ENCODE data around the gene SPATA3.

SPATA3 gene

DNA sequence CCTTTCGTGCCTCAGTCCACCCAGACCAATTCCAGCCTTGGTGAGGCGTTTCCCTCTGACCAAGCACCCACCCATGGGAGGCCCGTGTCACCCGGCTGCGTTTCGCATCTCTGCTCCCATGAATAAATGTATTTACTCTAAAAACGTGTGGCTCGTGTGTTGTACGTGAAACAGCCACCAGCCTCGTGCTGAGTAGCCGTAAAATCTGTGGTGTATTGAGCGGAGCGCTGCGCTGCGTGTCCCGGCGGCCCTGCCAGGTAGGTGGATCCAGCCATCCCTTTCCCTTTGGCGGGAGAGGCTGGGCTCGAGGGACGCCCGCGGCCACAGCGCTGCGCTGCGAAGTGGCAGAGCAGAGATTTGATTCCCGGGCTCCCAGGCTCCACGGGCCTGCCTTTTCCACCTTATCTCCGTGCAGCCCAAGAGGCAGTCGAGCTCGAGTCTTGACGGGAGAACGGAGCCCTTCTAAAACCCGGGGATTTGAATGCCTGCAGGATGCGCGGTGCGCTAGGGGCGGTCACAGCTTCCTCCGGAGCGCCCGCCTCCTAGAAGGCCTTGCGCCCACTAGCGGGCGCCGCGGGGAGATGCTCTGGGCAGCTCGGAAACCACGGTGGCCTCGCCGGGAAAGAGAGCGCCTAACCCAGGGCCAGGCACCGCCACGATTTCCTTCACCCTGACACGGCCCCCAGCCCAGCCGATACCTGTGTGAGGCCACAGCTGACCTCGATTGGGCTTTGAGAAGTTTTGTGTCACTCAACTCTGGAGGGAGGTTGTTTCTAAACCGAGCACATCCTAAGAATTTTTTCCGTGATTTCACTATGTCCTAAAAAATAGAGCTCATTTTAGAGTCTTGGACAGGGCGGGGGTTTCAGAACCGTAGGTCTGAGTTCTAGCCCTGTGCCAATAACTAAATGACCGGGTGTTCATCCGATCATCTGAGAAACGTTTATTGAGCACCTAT is 56.9 kb downstream of the SPATA3 start:
- TF ChIP-seq EZH2phosphoT487 (IDR thresholded peaks at IDR 0.05; ENCODE audit: low read length) (no peak), EZH2 (optimal IDR thresholded peaks at IDR 0.05; ENCODE audit: low read depth, low read length) (no peak)
- TF ChIP-seq, protein P1, sequence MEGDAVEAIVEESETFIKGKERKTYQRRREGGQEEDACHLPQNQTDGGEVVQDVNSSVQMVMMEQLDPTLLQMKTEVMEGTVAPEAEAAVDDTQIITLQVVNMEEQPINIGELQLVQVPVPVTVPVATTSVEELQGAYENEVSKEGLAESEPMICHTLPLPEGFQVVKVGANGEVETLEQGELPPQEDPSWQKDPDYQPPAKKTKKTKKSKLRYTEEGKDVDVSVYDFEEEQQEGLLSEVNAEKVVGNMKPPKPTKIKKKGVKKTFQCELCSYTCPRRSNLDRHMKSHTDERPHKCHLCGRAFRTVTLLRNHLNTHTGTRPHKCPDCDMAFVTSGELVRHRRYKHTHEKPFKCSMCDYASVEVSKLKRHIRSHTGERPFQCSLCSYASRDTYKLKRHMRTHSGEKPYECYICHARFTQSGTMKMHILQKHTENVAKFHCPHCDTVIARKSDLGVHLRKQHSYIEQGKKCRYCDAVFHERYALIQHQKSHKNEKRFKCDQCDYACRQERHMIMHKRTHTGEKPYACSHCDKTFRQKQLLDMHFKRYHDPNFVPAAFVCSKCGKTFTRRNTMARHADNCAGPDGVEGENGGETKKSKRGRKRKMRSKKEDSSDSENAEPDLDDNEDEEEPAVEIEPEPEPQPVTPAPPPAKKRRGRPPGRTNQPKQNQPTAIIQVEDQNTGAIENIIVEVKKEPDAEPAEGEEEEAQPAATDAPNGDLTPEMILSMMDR (IDR thresholded peaks at IDR 0.05; ENCODE audit: low read length) = peak; percentile 77
- H3K9me2 ChIP-seq (replicated peaks; ENCODE audit: insufficient read depth, low read length) = no peaks in the 10 kb centered on the region
- no peak overlapping the region for H3K27ac ChIP-seq (ENCODE audit: low read length)
- H3K4me1 ChIP-seq (ENCODE audit: low read length) = peaks cover 5% of the 10 kb centered on the region; the same call in 1 of the 2 replicates
- peaks cover 12% of the 10 kb centered on the region for H3K27me3 ChIP-seq (replicated peaks; ENCODE audit: insufficient read depth, low read length)
- H3F3A ChIP-seq (ENCODE audit: insufficient read depth, low read length) = no peaks in the 10 kb centered on the region
- DNase-seq = peak; percentile 86
- no peaks in the 10 kb centered on the region for H3K9me3 ChIP-seq (replicated peaks; ENCODE audit: insufficient read depth, low read length)
- peak overlapping the region; percentile 99 for H3K4me2 ChIP-seq (ENCODE audit: low read depth, low read length)
- peak overlapping the region; percentile 82 for H3K4me3 ChIP-seq (ENCODE audit: low read length)
- peak overlapping the region; percentile 39; the same call in 1 of the 2 replicates for H3K9ac ChIP-seq (ENCODE audit: low read length)
- no peaks in the 10 kb centered on the region for H3K36me3 ChIP-seq (replicated peaks; ENCODE audit: insufficient read depth, low read length)
- H2AFZ ChIP-seq (ENCODE audit: low read length) = peak overlapping the region; percentile 93
- peaks cover 11% of the 10 kb centered on the region for H3K79me2 ChIP-seq (ENCODE audit: low read length)
- no peaks in the 10 kb centered on the region for H4K20me1 ChIP-seq (ENCODE audit: insufficient read depth, low read length)

DNA sequence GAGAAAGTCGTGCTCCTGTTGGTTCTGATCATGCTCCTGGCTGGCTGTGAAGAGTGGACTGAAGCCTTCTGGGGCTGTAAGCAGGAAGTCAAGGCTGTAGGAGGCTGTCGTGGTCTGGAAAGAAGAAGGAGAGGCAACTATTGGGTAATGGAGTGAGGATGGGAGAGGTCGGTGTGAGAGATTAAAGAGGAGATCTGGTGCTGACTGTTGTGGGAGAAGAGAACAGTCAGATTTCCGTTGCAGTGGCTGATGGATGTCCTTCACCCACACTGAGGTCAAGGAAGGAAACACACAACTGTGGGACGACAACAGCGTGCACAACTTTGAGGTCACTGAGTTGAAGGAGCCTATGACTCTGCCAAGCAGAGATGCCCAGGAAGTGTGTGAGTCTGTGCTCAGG is 57.9 kb downstream of the SPATA3 start:
- TF ChIP-seq, protein P1 (IDR thresholded peaks at IDR 0.05; ENCODE audit: low read length) = no peak
- TF ChIP-seq EZH2phosphoT487 (IDR thresholded peaks at IDR 0.05; ENCODE audit: low read length) (no peak), EZH2 (optimal IDR thresholded peaks at IDR 0.05; ENCODE audit: low read depth, low read length) (no peak)
- Histone ChIP-seq H2AFZ (ENCODE audit: low read length) (no peak overlapping the region), H3F3A (ENCODE audit: insufficient read depth, low read length) (no peaks in the 10 kb centered on the region), H3K27ac (ENCODE audit: low read length) (no peak overlapping the region), H3K79me2 (ENCODE audit: low read length) (peaks cover 22% of the 10 kb centered on the region), H3K4me3 (ENCODE audit: low read length) (no peak overlapping the region), H3K4me1 (ENCODE audit: low read length) (peaks cover 15% of the 10 kb centered on the region; the same call in 1 of the 2 replicates), H3K36me3 (replicated peaks; ENCODE audit: insufficient read depth, low read length) (no peaks in the 10 kb centered on the region; the same call in 1 of the 2 replicates), H3K27me3 (replicated peaks; ENCODE audit: insufficient read depth, low read length) (peaks cover 12% of the 10 kb centered on the region), H3K9ac (ENCODE audit: low read length) (no peak overlapping the region), H3K4me2 (ENCODE audit: low read depth, low read length) (no peak overlapping the region), H3K9me3 (replicated peaks; ENCODE audit: insufficient read depth, low read length) (no peaks in the 10 kb centered on the region), H4K20me1 (ENCODE audit: insufficient read depth, low read length) (no peaks in the 10 kb centered on the region; the same call in 1 of the 2 replicates), H3K9me2 (replicated peaks; ENCODE audit: insufficient read depth, low read length) (no peaks in the 10 kb centered on the region)
- DNase-seq = no peak

DNA sequence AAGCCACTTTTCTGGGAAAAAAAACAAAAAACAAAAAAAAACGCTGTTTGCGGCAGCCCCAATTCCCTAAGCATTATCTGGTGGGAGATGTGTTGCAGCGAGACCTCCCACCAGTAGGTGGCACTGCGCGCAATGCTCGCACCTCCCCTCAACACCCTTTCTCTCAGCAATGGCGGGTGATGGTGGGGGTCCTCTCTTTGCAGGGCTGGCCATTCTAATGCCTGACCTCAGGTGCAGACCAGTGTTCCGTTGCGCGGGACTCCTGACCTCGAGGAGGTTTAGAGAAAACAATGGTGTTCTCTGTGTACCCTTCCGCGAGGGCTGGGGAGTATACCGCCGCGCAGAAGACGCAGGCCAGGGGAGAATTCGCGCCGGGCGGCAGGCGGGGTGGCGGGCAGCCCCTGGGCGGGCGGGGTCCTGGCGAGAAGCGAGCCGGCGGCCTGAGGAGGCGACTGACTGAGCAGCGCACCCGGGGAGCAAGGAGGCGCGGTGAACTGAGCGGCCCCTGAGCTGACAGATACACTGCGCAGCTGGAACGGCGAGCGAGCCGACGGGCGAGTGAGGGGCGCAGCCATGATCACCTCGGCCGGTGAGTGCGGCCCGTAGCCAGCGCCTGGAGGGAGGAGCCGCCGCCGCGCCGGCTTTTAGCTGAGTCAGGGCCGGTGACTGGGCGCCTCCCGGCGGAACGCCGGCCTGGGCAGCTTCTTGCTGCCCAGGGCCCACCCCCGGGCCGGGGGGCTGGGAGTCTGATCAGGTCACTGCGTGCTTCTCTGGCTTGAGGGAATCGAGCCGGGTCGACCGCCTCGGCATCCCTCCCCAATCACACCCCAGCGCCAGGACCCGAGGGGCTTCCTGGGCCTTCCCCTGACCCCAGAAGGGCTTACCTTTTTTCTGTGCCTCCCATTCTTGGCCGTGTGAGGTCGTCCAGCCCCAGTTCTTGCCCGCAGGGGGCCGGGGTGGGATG is 60.8 kb downstream of the SPATA3 start, which contains the start of gene PSMD1:
Gene PSMD1, plus strand, starts transcription at position 415 of the 964 bp plus-strand sequence. Its CDS starts 159 bp downstream, at position 574.
- peak within 1 kb of the TSS; percentile 98 for H3K4me3 ChIP-seq (ENCODE audit: low read length)
- peaks cover 27% of the 10 kb centered on the region; the same call in 1 of the 2 replicates for H3K4me1 ChIP-seq (ENCODE audit: low read length)
- no peak for TF ChIP-seq EZH2phosphoT487 (IDR thresholded peaks at IDR 0.05; ENCODE audit: low read length)
- no peak for TF ChIP-seq EZH2 (optimal IDR thresholded peaks at IDR 0.05; ENCODE audit: low read depth, low read length)
- TF ChIP-seq, protein P1 (IDR thresholded peaks at IDR 0.05; ENCODE audit: low read length) = peak; percentile 80
- peak within 1 kb of the TSS; percentile 34 for H2AFZ ChIP-seq (ENCODE audit: low read length)
- peak within 1 kb of the TSS; percentile 97 for H3K9ac ChIP-seq (ENCODE audit: low read length)
- H3K79me2 ChIP-seq (ENCODE audit: low read length) = peaks cover 51% of the 10 kb centered on the region
- H3K36me3 ChIP-seq (replicated peaks; ENCODE audit: insufficient read depth, low read length) = no peaks in the 10 kb centered on the region; the same call in 1 of the 2 replicates
- peak; percentile 89 for DNase-seq
- H3K9me2 ChIP-seq (replicated peaks; ENCODE audit: insufficient read depth, low read length) = no peaks in the 10 kb centered on the region
- H3K4me2 ChIP-seq (ENCODE audit: low read depth, low read length) = peak within 1 kb of the TSS; percentile 89
- H4K20me1 ChIP-seq (ENCODE audit: insufficient read depth, low read length) = peaks cover 12% of the 10 kb centered on the region
- H3K27me3 ChIP-seq (replicated peaks; ENCODE audit: insufficient read depth, low read length) = no peaks in the 10 kb centered on the region
- H3K27ac ChIP-seq (ENCODE audit: low read length) = peak within 1 kb of the TSS; percentile 74; the same call in 1 of the 2 replicates
- H3F3A ChIP-seq (ENCODE audit: insufficient read depth, low read length) = no peaks in the 10 kb centered on the region
- no peaks in the 10 kb centered on the region for H3K9me3 ChIP-seq (replicated peaks; ENCODE audit: insufficient read depth, low read length)
